ENCODE measurements around the gene COX10.
"Not testable (repeated sequence)": the region's sequence is repeated elsewhere in the genome, so short reads cannot be mapped to it uniquely, and the experiment has no call there.

COX10 gene

DNA sequence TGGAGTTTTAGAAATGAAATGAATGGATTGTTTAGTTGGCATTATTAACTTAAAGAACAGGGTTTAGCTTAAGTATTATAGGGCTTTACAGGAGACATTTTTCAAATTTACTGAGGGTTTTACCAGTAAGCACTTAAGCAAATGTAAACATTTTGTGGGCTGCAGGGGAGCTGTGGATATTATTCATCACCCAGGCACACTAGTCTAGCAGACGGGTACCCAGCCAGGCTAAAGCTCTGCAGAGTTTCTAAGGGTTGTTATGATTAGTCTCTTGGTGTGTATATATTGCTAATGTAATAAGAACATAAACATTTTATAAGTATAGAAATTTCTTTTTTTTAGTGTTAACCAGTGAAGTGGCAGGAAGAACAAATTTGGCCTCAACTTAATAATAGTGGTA, 110.6 kb downstream of the COX10 start:
- DNase-seq (ENCODE audit: low spot score): not testable (repeated sequence)

DNA sequence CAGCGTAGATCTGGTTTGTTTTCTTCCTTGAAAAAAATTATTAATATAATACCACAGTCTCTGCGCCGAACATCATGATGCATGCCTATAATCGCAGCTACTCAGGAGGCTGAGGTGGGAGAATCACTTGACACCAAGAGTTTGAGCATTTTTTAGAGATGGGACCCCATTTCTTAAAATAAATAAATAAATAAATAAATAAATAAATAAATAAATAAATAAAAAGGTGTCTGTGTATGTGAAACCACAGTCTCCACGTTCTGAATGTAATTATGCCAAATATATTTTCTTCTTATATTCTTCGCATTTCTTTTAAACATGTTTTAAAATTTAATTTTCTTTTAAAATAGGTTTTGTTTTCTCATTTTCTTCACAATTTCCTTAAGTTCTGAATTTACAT, 112.8 kb downstream of the COX10 start:
- not testable (repeated sequence) for DNase-seq (ENCODE audit: low spot score)

DNA sequence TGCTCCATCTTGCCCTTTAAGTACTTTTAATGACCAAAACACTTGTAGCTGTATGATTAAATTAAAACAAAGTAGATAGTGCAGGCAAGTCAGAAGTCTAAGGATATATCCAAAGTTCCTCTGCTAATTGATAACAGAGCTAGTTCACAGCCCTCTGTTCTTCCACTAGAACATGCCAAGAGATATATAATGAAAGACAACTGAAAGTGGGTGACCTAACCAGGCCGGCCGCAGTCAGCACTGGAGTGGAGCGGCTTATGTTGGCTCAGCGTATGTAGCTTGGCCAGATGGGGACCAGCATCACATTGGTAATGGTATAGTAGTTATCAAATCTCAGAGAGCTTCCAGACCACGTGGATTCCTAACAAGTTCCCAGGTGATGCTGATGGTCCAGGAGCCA, 115.2 kb downstream of the COX10 start:
- not testable (repeated sequence) for DNase-seq (ENCODE audit: low spot score)

DNA sequence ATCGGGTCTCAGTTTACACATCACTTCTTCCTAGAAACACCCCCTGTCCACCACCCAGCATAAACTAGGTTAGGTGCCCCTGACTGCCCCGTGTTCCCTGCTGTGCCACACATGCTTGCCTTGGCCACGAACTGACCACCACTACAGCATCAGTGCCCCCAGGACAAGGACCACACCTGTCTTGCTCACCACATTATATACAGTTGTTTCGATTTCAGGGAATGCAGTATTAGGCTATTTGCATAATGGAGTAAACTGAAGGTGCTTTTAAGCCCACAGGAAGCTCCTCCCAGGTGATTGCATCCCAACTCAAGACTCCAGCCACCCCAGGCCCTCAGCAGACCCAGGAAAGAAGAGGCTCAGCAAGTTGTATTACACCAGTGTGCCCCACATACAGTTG, 117.1 kb downstream of the COX10 start:
- not testable (repeated sequence) for DNase-seq (ENCODE audit: low spot score)

DNA sequence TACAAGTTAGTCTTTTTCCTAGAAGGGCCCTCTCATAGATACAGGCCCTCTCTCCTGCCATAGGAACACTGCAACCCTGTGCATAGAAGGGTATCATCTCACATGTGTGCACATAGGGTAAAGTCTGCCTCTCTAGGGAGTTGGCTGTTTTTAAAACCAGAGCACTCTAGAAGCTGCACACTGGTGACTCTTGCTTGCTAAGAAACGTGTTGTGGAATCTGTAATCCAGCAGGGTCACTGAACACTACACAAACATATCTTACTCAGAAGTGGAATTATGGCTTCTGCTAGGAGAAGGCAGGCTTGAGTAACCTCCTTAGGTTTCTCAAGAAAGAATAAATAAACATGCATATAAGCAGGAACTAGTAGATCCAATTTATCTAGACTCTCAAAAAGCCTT, 121.5 kb downstream of the COX10 start:
- not testable (repeated sequence) for DNase-seq (ENCODE audit: low spot score)

DNA sequence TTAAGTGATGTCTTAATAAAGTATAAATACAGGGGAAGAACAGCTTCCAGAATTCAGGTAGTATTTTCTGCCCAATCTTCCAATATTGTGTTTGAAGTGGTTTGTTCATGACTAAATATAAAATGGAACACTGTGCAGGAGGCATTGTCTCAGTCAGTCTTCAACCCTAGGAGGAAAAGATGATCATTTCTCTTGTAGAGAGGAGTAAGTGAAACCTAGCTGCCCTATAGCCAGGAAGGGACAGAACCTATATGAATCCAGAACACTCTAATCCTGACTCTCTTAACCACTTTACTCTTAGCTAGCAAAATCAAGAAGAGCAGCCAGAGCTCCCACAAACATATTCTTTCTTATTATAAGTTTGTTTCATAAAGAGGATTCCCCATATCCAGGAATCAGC, 122.2 kb downstream of the COX10 start:
- not testable (repeated sequence) for DNase-seq (ENCODE audit: low spot score)

DNA sequence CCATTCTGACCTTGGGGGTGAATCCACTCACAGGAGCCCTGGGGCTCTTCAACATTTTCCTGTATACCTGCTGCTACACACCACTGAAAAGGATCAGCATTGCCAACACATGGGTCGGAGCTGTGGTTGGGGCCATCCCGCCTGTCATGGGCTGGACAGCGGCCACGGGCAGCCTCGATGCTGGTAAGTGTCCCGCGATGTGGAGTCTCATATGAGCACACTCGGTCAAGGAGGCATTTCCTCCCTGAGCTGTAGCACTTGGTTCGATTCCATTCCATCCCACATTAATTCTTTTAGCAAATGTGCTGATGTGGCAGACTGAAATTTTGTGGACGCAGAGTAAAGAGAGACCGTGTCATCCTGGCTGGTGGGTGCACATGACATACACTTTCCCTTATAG, 122.7 kb downstream of the COX10 start:
- DNase-seq (ENCODE audit: low spot score): not testable (repeated sequence)

DNA sequence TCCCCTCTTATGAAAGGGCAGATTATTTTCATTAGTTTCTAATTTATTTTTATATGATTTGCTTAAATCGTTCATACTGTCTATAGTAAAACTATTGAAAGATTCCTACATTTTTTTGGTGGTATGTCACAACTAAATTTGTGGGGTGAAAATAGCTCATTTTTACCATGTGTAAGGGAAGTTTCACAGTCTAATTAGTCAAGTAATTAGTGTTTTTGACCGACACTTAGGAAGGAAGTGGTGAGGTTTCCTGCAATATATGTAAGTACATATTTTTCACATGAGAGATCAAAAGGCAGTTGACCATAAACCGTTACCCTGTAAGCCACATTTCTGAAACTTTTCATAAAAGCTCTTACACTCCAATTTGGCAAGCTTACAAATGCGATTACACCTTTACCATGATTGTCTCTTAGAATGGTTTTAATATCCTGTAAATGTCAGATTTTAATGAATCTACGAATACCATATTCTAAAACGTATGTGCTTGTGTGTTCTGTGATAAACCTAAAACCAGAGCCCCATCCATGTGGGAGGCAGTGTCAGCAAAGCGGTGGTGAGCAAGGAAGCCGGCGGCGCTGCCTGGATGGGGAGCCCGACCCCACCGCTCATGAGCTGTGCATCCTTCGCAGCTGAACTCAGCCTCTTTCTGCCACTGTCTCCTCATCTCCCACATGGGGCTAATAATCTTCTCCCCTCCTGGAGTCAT, 123.5 kb downstream of the COX10 start:
- DNase-seq (ENCODE audit: low spot score): not testable (repeated sequence)

DNA sequence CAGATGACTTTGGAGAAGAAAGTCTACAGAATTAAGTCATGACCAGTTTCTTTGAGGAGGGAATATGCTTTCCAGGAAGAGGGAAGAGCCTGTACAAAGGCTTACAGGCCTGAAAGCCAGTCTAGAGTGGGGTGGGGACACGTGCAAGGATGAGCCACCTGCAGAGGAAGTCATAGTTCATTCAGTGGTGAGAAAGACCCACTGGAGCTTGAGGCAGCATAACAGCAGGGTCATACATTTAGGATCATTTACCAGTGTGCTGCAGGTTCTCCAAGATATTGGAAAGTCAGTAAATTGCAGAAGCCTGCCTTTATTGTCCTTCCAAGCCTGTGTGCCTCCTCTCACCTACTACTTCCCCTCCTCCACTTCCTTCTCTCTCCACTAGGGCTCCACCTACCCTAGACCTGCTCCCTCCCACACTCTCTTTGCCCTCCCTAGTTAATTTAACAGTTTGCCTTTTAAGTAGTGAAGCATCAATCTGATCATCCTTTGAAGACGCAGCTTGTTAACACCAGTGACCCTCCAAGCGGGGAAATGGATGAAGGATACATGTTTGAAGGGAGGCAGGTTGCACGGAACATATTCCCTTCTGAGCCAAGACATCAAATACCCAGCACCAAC, 127.2 kb downstream of the COX10 start:
- DNase-seq (ENCODE audit: low spot score): no peak

DNA sequence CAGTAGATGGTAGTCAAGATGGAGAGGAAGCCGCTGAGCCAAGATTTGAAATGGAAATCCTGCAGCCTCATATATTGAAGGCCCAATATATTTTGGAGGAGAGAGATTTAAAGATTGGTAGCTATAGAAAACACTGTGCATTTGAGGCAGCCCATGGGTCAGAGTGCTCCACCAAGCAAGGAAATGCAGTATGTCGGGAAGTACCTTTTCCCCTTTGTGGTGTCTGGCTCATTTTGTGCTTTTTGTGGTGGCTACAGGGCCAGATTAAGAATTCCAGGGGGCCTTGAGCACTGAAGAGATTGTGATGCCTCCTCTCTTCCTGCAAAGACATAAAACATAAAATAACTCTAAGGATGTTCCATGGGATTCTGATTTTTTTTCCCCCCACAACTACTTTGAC, 127.8 kb downstream of the COX10 start:
- no peak for DNase-seq (ENCODE audit: low spot score)

DNA sequence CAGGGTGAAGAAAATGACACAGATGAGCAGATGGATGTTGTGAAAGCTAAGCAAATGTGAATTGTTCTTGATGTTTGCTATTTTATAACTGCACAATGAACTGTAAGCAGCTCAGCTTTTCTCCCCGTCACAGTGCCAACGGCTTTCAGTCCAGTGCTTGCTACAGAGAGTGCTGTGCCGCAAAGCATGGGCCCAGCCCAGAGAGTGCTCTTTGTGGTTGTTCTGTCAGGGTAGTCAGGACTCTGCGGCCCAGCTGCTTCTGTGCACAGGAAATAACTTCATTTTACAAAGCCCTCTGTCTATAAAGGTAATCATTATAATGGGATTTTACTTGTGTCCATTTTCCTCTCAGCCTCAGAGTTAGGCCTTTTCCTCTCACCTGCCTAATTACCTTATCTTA, 128.3 kb downstream of the COX10 start:
- no peak for DNase-seq (ENCODE audit: low spot score)

DNA sequence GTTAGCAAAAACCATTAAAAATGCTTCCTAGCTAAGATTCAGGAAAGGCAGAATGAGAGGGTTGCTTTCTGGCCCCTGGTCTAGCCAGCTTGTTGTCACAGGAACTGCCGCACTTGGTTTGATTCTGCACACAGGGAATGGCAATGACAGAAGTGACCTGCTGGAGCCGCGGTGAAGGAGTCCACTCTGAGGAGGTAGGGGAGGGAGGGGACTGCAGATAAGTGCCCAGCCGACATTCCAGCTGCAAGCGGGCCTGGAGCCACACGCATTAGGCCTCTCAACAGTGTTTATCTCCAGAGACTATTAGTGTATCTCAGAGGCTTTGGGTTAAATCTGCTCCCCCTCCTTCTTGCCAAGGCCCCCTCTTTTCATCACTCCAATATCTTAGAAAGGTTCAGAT, 128.7 kb downstream of the COX10 start:
- no peak for DNase-seq (ENCODE audit: low spot score)

DNA sequence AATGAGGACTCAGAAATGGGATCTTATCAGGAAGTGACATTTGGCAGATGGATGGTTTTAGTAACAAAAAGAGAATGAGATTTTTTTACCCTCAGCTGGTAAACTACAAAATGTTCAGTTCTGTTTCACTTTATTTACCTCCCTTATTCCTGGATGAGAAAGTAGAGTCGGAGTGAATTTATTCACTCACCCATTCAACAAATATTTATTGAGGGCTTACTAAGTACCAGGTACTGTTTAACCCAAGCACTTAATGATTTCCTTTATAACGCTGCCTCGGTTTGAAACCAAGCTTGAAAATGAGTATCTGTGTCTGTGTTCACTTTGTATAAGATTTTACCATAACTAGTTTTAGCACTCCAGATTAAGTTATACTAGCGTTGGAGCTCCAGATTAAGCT, 129.3 kb downstream of the COX10 start:
- no peak for DNase-seq (ENCODE audit: low spot score)

DNA sequence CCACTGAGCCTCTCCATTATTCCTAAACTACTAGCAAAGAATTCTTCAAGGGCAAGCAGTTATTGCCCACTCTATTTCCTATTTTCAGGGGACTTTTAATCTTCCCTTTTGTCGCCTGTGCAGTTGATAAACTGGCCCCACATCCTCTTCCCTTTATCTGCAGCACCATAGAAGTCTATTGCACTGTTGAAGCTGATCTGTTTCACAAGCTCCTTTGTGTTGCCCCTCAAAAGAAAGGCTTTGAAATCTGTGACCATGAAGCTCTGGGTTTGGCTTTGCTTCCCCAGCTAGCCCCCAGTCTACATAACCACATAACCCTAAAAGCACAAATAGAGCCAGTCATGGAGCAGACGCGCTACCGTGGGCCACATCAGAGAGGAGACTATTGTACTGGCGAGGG, 130.3 kb downstream of the COX10 start:
- no peak for DNase-seq (ENCODE audit: low spot score)

DNA sequence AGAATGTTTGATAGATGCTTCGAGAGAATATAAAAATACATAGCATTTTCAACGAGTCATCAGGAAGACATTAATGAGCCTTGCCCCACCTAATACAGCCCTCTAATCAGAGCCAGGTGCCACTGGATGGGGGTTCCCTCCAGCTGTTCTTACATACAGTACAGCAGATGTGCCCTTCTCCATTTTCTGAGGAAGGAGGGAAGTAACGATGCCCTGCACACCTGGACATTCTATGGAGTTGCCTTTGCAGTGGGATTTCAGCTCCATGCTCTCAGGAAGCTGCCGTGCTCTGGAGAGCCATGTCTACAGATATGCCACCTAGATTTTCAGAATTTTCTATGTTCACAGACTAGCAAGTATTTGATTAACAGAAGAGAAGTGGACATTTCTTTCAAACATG, 131.1 kb downstream of the COX10 start:
- DNase-seq (ENCODE audit: low spot score): no peak

DNA sequence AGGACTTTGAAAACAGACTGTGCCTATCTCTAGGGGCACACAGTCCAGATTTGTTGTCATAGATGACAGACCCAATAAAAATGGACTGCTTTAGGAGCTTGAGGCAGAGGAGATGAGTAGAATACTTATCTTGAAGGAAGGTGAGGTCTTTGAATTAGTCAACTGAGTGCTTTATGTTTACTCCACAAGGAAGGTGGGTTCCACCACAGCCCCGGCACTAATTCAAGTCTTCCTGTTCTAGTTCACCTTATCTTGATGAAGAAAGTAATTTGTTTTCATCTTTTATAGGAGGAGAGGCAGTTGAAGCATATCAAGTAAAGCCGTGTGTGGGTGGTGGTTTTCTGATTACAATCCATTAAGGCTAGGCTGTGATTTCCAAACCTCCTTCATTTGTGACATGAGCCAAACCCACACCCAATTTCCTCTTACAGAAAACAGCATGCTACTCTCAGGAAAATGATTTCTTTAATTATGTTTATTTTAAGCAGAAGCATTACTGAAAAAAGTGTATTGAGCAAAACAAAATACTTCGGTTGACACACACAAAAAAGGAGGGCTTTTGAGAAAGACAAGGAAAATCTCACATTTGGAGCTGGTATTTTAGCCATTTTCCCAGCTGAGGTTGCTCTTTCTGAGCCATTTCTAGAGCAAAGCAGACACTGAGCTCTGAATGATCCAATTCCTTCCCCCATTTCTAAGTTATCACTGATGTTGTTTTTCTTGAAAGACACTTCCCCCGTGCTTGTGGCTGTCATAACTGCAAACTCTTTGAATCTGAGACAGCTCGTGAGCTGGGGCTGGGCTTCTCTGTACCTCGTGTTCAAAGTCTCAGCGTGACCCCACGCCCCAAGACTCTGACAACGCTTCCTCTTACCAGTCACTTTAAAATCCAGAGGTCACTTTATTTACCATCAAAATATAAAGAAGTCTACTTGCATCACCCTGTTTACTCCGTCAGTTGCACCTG, 132.0 kb downstream of the COX10 start:
- no peak for DNase-seq (ENCODE audit: low spot score)

DNA sequence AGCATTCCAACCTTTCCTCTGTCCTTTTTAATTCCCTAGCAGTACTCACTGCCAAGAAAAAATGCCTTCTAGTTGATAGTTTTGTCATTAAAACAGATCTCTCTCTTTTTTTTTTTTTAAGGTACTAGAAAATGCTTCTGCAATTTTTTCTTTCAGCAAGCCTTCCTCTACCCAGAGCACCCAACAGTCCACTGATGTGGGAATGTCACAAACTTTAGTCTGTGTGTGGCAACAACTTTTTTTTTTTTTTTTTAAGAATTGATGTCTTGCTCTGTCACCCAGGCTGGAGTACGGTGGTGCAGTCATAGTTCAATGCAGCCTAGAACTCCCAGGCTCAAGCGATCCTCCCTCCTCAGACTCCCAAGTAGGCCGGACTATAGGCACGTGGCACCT, 132.7 kb downstream of the COX10 start:
- no peak for DNase-seq (ENCODE audit: low spot score)

DNA sequence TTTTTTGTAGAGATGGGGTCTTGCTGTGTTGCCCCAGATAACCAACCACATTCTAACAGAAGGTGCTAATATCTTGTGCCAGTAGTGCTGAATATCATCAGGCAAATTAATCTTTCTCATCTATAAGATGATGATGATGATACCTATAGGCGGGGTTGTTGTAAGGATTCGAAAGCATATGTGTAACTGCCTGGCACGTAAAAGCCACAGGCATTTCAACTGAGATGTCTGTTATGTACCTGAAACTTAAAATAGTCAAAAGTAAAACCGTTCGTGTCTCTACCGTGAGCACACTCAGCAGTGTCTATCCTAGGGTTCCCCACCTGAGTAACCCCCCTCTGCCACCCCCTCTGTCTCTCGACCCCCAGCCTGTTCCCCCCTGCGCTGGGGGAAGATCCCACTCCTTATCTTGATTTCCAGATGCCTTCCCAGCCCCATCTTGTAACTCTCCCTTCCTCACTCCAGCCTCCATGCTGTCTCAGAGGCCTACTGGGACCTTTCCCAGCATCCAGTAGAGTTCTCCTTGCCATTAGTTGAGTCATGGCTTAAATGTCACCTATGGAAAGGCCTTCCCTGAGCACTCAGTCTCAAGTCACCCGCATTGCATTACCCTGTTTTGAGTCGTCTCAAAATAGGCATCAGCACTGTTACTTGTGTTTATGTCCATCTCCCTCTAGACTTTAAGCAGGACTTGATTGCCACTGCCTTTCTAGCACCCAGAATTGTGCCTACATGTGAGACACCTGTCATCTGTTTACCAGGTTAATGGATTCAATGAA, 133.3 kb downstream of the COX10 start:
- no peak for DNase-seq (ENCODE audit: low spot score)

DNA sequence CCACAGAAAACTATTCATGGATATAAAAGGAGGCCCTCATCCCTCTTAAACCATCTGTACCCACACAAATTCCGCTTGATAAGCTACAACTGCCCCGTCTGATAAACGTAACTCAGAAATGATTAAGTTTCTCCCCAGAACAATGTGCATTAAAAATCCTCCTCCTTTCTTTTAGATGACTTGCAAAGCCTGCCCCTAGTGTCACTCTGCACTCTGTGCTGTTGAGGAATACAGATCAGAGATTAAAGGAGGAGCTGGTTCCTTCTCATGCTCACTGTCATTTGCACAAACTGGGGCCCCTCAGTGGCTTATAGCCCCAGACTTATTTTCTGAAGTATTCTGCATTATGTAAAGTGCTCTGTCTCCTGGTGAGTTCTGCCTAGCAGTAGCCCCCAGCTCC, 134.1 kb downstream of the COX10 start:
- DNase-seq (ENCODE audit: low spot score): no peak

DNA sequence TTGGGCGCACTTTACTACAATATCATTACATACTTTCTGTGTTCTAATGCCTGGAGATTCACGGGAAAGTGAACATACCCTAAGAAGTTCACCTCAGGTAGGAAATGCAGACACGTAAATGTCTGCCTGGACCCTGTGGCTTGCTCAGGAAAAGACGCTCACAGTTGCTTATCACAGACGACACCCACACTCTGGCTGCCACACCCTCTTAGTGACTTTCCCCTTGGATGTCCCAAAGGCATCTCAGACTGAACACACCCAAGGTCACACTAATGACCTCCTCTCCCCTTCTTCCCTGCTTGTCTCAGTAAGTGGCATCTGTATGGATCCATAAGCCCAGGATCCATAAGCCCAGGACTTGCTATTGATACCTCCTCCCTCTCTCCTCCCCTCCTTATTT, 134.8 kb downstream of the COX10 start:
- peak; percentile 20 for DNase-seq (ENCODE audit: low spot score)

DNA sequence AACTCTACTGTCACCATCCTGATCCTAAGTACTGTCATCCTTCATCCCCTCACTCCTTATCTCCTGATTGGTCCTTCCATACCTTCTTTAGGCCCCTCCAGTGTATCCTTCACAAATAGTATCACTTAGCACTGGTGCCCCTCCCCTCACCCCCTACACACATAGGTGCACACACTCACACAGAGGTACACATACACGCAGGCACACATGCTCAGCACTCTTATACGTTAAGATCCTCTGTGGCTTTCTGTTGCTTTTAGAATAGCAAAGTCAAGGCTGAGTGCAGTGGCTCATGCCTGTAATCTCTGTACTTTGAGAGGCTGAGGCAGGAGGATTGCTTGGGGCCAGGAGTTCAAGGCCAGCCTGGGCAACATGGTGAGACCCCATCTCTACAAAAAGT, 135.2 kb downstream of the COX10 start:
- no peak for DNase-seq (ENCODE audit: low spot score)

DNA sequence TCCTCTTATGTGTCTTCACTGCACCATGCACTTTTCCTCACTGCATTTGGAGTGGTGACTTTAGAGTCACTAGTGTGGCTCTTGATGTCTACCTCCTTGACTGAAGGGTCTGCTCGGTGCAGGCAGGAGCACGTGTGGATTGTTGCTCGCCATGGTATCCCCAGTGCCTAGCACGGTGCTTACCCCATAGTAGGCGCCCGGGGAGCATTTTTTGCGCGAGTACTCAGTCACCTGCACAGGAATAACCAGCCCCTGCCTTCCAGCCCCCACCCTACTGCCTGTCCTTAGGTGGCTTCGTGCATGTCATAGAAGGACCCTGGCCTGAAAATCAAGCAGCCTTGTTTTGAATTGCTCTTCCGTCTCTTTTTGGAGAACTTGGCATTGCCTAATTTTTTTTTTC, 136.1 kb downstream of the COX10 start:
- DNase-seq (ENCODE audit: low spot score): no peak

Measured in SW480 (cell line).